Kidney (tissue), 14 donors: ENCODE data around the gene GFOD2. TPM values are rescaled to one million over a fixed set of nuclear protein-coding genes. Genes with fewer than 3 reads are reported as not detected.

Experiments used
- DNase-seq, 5 donors: peaks; one replicate each; pipeline ENCODE4 v3.0.0-alpha.2; 2013 to 2020
- FAIRE-seq: peaks from 2 replicates; lab custom pipeline; 2012; peaks lifted over from hg19 to GRCh38; lab: Jason Lieb, UNC
- H3K27ac ChIP-seq, 2 donors: one replicate each; pipeline ENCODE4 v1.7.0; 2013; ENCODE audit warnings: low read depth in 2 of 2, low read length in 2 of 2, inconsistent platforms in 1 of 2
- H3K27me3 ChIP-seq: one replicate; pipeline ENCODE4 v1.7.1; 2013; ENCODE audit warnings: low read length, inconsistent platforms; ENCODE audit not compliant: control insufficient read depth, insufficient read depth
- H3K36me3 ChIP-seq, 3 donors: one replicate each; pipeline versions ENCODE4 v1.7.0 to v1.7.1; 2013; ENCODE audit warnings: low read length in 3 of 3, control low read depth in 1 of 3, inconsistent platforms in 1 of 3; ENCODE audit not compliant: insufficient read depth in 3 of 3, control insufficient read depth in 2 of 3
- H3K4me1 ChIP-seq, 3 donors: one replicate each; pipeline versions ENCODE4 v1.7.0 to v1.7.1; 2013; ENCODE audit warnings: low read length in 3 of 3, inconsistent platforms in 1 of 3, low read depth in 1 of 3; ENCODE audit not compliant: control insufficient read depth in 2 of 3, insufficient read depth in 2 of 3
- H3K4me3 ChIP-seq, 3 donors: one replicate each; pipeline versions ENCODE4 v1.7.0 to v1.8.1; 2013; ENCODE audit warnings: low read length in 3 of 3, control low read depth in 1 of 3, inconsistent platforms in 1 of 3
- H3K9ac ChIP-seq, 3 donors: one replicate each; pipeline versions ENCODE4 v1.7.0 to v1.7.1; 2013; ENCODE audit warnings: low read length in 3 of 3, control low read depth in 1 of 3, inconsistent platforms in 1 of 3
- H3K9me3 ChIP-seq, 3 donors: one replicate each; pipeline versions ENCODE4 v1.7.0 to v1.7.1; 2013; ENCODE audit warnings: low read length in 3 of 3, control low read depth in 1 of 3, inconsistent platforms in 1 of 3; ENCODE audit not compliant: control insufficient read depth in 2 of 3, insufficient read depth in 1 of 3
- intact Hi-C: fragments of 100-400 bp; cut with DNase I; formaldehyde crosslinking; loops from one replicate; pipeline ENCODE4 v1.11.1; 2022
- polyA plus RNA-seq: library from polyadenylated mRNA; stranded (reverse); fragments of 350-450 nt; fragmentation: Illumina TruSeq; extraction: RNeasy Lipid Tissue Mini Kit (QIAGEN cat#74804); gene quantifications from one replicate; pipeline ENCODE4 v1.2.3, GENCODE V29; 2014; ENCODE audit warnings: low read depth, low replicate concordance; ENCODE audit not compliant: insufficient read depth
- total RNA-seq: library from RNA; stranded (reverse); fragmentation: NEBNext Ultra II Directional; extraction: Animal tissue kit (Norgen Biotek cat#: 25700); gene quantifications from one replicate; pipeline ENCODE4 v1.2.1, GENCODE V29; 2021
- TF ChIP-seq, protein P1 (sequence below): IDR thresholded peaks from 3 replicates; pipeline ENCODE4 v1.5.1; 2012; ENCODE audit warnings: mild to moderate bottlenecking, moderate library complexity, borderline replicate concordance; ENCODE audit not compliant: insufficient read depth; ENCODE audit errors: extremely low read depth
- donor health status: control.
- donor health status: control.
- donor health status: control.
- donor health status: control.
- donor health status: control.
- donor health status: DM: yes; HTN: yes; CAD: no.
- donor health status: Normal renal cell carcinoma (clear cell type).

GFOD2 gene
- total and polyA plus RNA-seq, 2 donors from 2014 or later = 14.5 to 24.5 TPM

DNA sequence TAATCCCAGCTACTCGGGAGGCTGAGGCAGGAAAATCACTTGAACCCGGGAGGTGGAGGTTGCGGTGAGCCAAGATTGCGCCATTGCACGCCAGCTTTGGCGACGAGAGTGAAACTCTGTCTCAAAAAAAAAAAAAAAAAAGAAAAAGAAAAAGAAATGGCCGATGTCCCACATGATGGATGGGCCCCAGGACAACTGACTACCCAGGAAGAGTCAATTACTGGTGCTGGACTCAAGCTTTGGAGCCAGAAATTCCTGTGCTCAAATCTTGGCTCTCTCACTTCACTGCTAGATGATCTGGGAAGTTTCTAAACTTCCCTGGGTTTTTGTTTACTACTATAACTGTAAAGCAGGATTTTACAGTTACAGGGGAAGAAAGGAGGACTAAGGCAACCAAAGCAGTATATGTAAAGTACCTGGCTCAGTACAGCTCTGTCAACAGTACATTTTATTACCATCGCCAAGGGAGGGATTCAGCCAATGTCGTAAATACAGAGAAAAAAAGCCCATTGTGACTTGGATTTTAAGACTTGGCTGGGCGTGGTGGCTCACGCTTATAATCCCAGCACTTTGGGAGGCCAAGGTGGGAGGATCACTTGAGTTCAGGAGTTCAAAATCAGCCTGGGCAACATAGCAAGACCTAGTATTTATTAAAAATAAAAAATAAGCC lies 40.6 kb downstream of the GFOD2 start:
- H3K4me1 ChIP-seq = peaks cover 0 to 13% (median 12%) of the 10 kb centered on the region in 3 donors
- intact Hi-C loops = loop anchor here (10.0 kb wide), 1 partner anchor 246 kb away; no protein-coding TSS in a partner anchor
- no peak overlapping the region for H3K27ac ChIP-seq
- no peaks in the 10 kb centered on the region for H3K27me3 ChIP-seq
- H3K36me3 ChIP-seq = peaks cover 0 to under 1% (median 0%) of the 10 kb centered on the region in 3 donors
- no peak overlapping the region for H3K4me3 ChIP-seq
- FAIRE-seq (no peak), DNase-seq (no peak)
- no peaks in the 10 kb centered on the region for H3K9me3 ChIP-seq
- H3K9ac ChIP-seq = no peak overlapping the region
- TF ChIP-seq, protein P1, sequence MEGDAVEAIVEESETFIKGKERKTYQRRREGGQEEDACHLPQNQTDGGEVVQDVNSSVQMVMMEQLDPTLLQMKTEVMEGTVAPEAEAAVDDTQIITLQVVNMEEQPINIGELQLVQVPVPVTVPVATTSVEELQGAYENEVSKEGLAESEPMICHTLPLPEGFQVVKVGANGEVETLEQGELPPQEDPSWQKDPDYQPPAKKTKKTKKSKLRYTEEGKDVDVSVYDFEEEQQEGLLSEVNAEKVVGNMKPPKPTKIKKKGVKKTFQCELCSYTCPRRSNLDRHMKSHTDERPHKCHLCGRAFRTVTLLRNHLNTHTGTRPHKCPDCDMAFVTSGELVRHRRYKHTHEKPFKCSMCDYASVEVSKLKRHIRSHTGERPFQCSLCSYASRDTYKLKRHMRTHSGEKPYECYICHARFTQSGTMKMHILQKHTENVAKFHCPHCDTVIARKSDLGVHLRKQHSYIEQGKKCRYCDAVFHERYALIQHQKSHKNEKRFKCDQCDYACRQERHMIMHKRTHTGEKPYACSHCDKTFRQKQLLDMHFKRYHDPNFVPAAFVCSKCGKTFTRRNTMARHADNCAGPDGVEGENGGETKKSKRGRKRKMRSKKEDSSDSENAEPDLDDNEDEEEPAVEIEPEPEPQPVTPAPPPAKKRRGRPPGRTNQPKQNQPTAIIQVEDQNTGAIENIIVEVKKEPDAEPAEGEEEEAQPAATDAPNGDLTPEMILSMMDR = no peak

DNA sequence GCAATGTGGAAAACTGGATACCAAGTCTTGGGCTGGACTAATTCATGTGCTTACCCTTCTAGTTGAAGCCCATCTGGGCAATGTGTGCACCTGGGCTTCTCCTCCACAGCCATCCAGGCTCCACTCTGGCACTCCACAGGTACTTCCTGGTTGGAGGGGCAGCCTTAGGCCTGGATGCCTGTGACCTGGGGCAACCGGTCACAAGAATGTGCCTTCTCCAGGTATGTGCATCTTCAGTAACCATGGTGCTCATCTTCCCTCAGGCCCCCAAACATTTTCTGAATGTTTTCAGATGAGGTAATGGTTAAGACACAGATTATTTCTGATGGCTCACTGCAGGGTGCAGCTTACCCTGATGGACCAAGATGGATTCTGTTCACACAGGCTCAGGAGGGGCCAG lies 41.4 kb downstream of the GFOD2 start:
- no peak for DNase-seq
- H3K36me3 ChIP-seq = no peaks in the 10 kb centered on the region

DNA sequence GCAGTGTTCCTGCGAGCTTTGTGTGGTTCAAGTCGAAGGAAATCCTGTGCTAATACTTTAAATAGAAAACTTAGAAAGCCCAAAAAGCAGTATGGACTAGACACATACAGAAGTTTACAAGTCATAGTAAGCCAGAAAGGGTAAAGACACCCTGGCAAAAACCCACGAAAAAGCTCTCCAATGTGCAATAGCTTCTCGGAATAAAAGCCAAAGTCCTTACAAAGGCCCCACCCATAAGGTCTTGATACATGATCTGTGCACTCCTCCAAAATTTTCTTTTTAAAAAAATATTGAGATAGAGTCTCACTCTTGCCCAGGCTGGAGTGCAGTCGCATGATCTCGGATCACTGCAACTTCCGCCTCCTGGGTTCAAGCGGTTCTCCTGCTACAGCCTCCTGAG lies 42.2 kb downstream of the GFOD2 start:
- Histone ChIP-seq H3K4me1 (peaks cover 0 to 20% (median 19%) of the 10 kb centered on the region in 3 donors), H3K4me3 (no peak overlapping the region), H3K27ac (no peak overlapping the region), H3K27me3 (no peaks in the 10 kb centered on the region), H3K9me3 (no peaks in the 10 kb centered on the region), H3K9ac (no peak overlapping the region), H3K36me3 (no peaks in the 10 kb centered on the region)
- no peak for FAIRE-seq
- no peak for DNase-seq
- intact Hi-C loops = loop anchor here (10.0 kb wide), 1 partner anchor 248 kb away; no protein-coding TSS in a partner anchor
- TF ChIP-seq, protein P1 = no peak

More for the DNA sequence above, 41.4 kb downstream of the GFOD2 start:
- no peak for FAIRE-seq
- Histone ChIP-seq H3K9me3 (no peaks in the 10 kb centered on the region), H3K4me1 (peaks cover 0 to 20% (median 19%) of the 10 kb centered on the region in 3 donors), H3K27me3 (no peaks in the 10 kb centered on the region), H3K9ac (no peak overlapping the region), H3K27ac (no peak overlapping the region), H3K4me3 (no peak overlapping the region)
- TF ChIP-seq, protein P1 = no peak
- intact Hi-C loops = loop anchor here (10.0 kb wide), 1 partner anchor 247 kb away; no protein-coding TSS in a partner anchor
